ENCODE results near the gene AIF1. TPM values are rescaled to one million over a fixed set of nuclear protein-coding genes. Genes with fewer than 3 reads are reported as not detected.

AIF1 gene
- polyA plus RNA-seq, 1 experiment = not detected

DNA sequence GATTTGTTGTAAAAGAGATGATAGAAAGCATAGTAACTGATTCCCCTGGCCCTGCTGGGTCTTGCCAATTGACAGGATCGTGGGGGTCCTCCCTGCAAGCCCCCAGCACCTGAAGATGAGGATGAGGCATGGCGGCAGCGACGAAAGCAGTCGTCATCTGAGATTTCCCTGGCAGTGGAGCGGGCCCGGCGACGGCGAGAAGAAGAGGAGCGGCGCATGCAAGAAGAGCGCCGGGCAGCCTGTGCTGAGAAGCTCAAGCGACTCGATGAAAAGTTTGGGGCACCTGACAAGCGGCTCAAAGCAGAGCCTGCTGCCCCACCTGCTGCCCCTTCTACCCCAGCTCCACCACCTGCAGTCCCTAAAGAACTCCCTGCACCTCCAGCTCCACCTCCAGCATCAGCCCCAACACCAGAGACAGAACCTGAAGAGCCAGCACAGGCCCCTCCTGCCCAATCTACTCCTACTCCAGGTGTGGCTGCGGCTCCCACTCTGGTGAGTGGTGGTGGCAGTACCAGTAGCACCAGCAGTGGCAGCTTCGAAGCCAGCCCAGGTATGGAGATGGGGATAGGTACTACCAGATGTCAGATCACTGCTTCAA lies 12.8 kb downstream of the AIF1 start:
- POLR2A ChIA-PET = no interaction called here

DNA sequence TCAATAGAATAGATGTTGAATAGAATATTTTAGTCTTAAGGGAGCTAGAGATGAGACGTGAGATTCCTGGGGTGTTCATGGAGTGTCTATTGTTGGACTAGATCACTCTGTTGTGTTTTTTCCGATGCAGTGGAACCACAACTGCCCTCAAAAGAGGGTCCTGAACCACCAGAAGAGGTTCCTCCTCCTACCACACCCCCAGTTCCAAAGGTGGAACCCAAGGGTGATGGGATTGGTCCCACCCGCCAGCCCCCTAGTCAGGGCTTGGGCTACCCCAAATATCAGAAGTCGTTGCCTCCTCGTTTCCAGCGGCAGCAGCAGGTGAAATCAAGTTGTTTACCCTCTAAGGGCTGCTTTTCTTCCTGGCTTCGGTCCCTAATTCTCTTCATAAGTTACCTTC lies 14.0 kb downstream of the AIF1 start:
- ChIA-PET POLR2A (no interaction called here), CTCF (interaction anchor here (0.6 kb wide), 1 partner anchor 562 kb away, joined by 3 read pairs; no protein-coding TSS in a partner anchor)
- Histone ChIP-seq H3K27me3 (ENCODE audit: control insufficient read depth, insufficient read depth, low read length) (no peaks in the 10 kb centered on the region), H3K36me3 (ENCODE audit: control insufficient read depth, insufficient read depth, low read length) (peaks cover 76% of the 10 kb centered on the region), H3K4me3 (ENCODE audit: low read depth, low read length) (no peak overlapping the region)
- no peak for DNase-seq (ENCODE audit: low read depth)
- TF ChIP-seq, protein P1, sequence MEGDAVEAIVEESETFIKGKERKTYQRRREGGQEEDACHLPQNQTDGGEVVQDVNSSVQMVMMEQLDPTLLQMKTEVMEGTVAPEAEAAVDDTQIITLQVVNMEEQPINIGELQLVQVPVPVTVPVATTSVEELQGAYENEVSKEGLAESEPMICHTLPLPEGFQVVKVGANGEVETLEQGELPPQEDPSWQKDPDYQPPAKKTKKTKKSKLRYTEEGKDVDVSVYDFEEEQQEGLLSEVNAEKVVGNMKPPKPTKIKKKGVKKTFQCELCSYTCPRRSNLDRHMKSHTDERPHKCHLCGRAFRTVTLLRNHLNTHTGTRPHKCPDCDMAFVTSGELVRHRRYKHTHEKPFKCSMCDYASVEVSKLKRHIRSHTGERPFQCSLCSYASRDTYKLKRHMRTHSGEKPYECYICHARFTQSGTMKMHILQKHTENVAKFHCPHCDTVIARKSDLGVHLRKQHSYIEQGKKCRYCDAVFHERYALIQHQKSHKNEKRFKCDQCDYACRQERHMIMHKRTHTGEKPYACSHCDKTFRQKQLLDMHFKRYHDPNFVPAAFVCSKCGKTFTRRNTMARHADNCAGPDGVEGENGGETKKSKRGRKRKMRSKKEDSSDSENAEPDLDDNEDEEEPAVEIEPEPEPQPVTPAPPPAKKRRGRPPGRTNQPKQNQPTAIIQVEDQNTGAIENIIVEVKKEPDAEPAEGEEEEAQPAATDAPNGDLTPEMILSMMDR (IDR thresholded peaks at IDR 0.05; ENCODE audit: insufficient read depth, low read depth, low read length) = no peak

More for the DNA sequence above, 12.8 kb downstream of the AIF1 start:
- H3K27me3 ChIP-seq (ENCODE audit: control insufficient read depth, insufficient read depth, low read length) = no peaks in the 10 kb centered on the region
- no peak for DNase-seq (ENCODE audit: low read depth)
- TF ChIP-seq, protein P1 (IDR thresholded peaks at IDR 0.05; ENCODE audit: insufficient read depth, low read depth, low read length) = no peak
- no peak overlapping the region for H3K4me3 ChIP-seq (ENCODE audit: low read depth, low read length)
- CTCF ChIA-PET = interaction anchor here (1.4 kb wide), 1 partner anchor 46 kb away, joined by 3 read pairs; no protein-coding TSS in a partner anchor
- peaks cover 72% of the 10 kb centered on the region for H3K36me3 ChIP-seq (ENCODE audit: control insufficient read depth, insufficient read depth, low read length)

DNA sequence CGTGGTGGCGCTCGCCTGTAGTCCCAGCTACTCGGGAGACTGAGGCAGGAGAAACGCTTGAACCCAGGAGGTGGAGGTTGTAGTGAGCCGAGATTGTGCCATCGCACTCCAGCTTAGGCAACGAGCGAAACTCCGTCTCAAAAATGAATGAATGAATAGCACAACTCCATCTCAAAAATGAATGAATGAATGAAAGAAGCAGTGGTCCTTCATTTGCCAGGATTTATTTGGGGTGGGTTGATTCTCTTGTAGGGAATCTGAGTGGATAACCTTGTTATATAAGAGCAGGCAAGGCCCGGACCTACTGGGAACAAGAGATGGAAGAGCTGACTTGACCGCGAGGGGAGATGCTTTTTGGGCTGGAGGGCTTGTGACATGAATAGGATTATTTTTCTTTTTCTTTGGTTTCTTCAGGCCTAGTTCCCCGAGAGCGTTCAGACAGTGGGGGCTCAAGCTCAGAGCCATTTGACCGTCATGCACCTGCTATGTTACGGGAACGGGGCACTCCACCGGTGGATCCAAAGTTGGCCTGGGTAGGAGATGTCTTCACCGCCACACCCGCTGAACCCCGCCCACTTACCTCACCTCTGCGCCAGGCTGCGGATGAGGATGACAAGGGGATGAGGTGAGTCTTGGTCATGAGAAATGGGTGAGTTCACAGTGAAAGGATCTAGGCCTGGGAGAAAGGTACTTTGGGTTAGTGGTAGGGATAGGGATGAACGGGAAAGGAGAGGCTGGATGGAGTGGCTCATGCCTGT lies 15.3 kb downstream of the AIF1 start:
- H3K4me3 ChIP-seq (ENCODE audit: low read depth, low read length) = no peak overlapping the region
- POLR2A ChIA-PET = no interaction called here
- no peaks in the 10 kb centered on the region for H3K27me3 ChIP-seq (ENCODE audit: control insufficient read depth, insufficient read depth, low read length)
- CTCF ChIA-PET = interaction anchor here (0.8 kb wide), 1 partner anchor 9 kb away, joined by 3 read pairs; no protein-coding TSS in a partner anchor
- TF ChIP-seq, protein P1 (IDR thresholded peaks at IDR 0.05; ENCODE audit: insufficient read depth, low read depth, low read length) = no peak
- no peak for DNase-seq (ENCODE audit: low read depth)
- peaks cover 79% of the 10 kb centered on the region for H3K36me3 ChIP-seq (ENCODE audit: control insufficient read depth, insufficient read depth, low read length)

DNA sequence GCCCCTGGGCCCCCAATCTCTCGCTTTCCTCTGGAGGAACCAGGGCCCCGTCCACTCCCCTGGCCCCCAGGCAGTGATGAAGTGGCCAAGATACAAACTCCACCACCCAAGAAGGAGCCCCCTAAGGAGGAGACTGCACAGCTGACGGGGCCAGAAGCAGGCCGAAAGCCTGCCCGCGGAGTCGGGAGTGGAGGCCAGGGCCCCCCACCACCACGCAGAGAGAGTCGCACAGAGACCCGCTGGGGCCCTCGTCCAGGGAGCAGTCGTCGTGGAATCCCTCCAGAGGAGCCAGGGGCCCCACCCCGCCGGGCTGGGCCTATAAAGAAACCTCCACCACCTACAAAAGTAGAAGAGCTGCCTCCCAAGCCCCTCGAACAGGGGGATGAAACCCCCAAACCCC lies 16.2 kb downstream of the AIF1 start:
- TF ChIP-seq, protein P1 (IDR thresholded peaks at IDR 0.05; ENCODE audit: insufficient read depth, low read depth, low read length) = no peak
- Histone ChIP-seq H3K27me3 (ENCODE audit: control insufficient read depth, insufficient read depth, low read length) (no peaks in the 10 kb centered on the region), H3K4me3 (ENCODE audit: low read depth, low read length) (no peak overlapping the region), H3K36me3 (ENCODE audit: control insufficient read depth, insufficient read depth, low read length) (peaks cover 78% of the 10 kb centered on the region)
- ChIA-PET POLR2A (no interaction called here), CTCF (no interaction called here)
- DNase-seq (ENCODE audit: low read depth) = no peak

DNA sequence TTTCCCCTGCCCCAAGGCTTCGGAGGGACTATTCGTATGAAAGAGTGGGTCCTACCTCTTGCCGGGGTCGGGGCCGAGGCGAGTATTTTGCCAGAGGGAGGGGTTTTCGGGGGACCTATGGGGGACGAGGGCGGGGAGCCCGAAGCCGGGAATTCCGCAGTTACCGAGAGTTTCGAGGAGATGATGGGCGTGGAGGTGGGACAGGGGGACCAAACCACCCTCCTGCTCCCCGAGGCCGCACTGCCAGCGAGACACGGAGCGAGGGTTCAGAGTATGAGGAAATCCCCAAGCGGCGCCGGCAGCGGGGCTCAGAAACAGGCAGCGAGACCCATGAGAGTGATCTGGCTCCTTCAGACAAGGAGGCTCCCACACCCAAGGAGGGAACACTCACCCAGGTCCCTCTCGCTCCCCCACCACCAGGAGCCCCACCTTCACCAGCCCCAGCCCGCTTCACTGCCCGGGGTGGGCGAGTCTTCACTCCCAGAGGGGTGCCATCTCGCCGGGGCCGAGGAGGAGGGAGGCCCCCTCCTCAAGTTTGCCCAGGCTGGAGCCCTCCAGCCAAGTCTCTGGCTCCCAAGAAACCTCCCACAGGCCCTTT lies 16.7 kb downstream of the AIF1 start:
- DNase-seq (ENCODE audit: low read depth) = no peak
- Histone ChIP-seq H3K27me3 (ENCODE audit: control insufficient read depth, insufficient read depth, low read length) (no peaks in the 10 kb centered on the region), H3K36me3 (ENCODE audit: control insufficient read depth, insufficient read depth, low read length) (peaks cover 76% of the 10 kb centered on the region), H3K4me3 (ENCODE audit: low read depth, low read length) (no peak overlapping the region)
- CTCF ChIA-PET = interaction anchor here (1.1 kb wide), 1 partner anchor 85 kb away, joined by 3 read pairs; the partner anchor contains the start of gene NFKBIL1
- POLR2A ChIA-PET = no interaction called here
- TF ChIP-seq, protein P1 (IDR thresholded peaks at IDR 0.05; ENCODE audit: insufficient read depth, low read depth, low read length) = no peak
